Measurements from ENCODE around the gene METTL13. TPM values are rescaled to one million over a fixed set of nuclear protein-coding genes. Genes with fewer than 3 reads are reported as not detected.

Gene METTL13
- total and polyA plus RNA-seq, 2 of the 4 experiments (the other 2 are of a cell fraction): 25.1 to 26.3 TPM

DNA sequence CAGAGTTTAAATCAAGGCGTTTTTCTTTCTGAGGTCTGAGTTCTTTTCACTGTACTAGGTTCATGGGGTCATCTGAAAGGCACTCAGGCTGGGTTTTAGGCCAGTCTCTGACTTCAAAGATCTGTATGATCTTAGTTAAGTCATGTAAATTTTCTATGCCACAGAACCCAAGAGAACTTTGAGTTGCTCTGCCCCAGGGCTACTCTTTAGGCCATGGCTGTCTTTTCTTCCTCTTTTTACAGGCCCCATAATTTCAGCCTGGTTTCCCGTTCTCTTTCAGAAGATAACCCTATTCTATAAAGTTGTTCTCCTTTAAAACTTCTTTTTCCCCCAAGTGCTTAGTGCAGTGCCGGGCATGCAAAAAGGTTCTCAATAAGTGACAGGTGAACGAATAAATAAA is 26.1 kb downstream of the METTL13 start:
- POLR2A ChIA-PET (ENCODE audit: unreplicated experiment): no interaction called here
- no peak for DNase-seq
- H3K56ac ChIP-seq (ENCODE audit: extremely low read depth, insufficient read depth, low read length): no peak overlapping the region
- H3K14ac ChIP-seq (replicated peaks; ENCODE audit: low read depth, low read length): no peak overlapping the region
- in situ Hi-C loops (cut with MboI; ENCODE audit: low sequenced_read_pairs): loop anchor here (5.0 to 25.0 kb wide), 2 partner anchors 175 to 605 kb away; partner anchors contain the start of gene C1orf105
- no peaks in the 10 kb centered on the region; the same call in 1 of the 2 replicates for H3K9me1 ChIP-seq (ENCODE audit: insufficient read depth, low read length)
- H3K36me3 ChIP-seq (ENCODE audit: control insufficient read depth, insufficient read depth, low read length): no peaks in the 10 kb centered on the region
- no peak overlapping the region for H2AFZ ChIP-seq (replicated peaks; ENCODE audit: low read length, poor library complexity)
- no peak overlapping the region for H3K27ac ChIP-seq (ENCODE audit: insufficient read depth, low read length)
- CTCF ChIA-PET: no interaction called here
- no CpG with 5 or more reads among the region's 4 CpGs for WGBS, 2 experiments (ENCODE audit: extremely low coverage in 2 of 2, insufficient read length in 1 of 2)
- H2BK20ac ChIP-seq (ENCODE audit: low read depth, low read length): no peak overlapping the region
- no peak for ATAC-seq (ENCODE audit: low read depth)
- no peak overlapping the region for H3K4me3 ChIP-seq (ENCODE audit: insufficient read depth, low read depth, low read length)
- H3K9me3 ChIP-seq (ENCODE audit: control insufficient read depth, insufficient read depth, low read length): no peaks in the 10 kb centered on the region
- H3K79me1 ChIP-seq (ENCODE audit: low read depth in 1 of 2, low read length in 2 of 2): no peaks in the 10 kb centered on the region
- H2BK120ac ChIP-seq (ENCODE audit: low read depth, low read length): no peak overlapping the region
- H3K27me3 ChIP-seq (ENCODE audit: control insufficient read depth, insufficient read depth, low read length): no peaks in the 10 kb centered on the region; the same call in 1 of the 2 replicates
- dilution Hi-C loops (cut with HindIII; ENCODE audit: low sequenced_read_pairs, unreplicated experiment): no loop called here
- H4K91ac ChIP-seq (ENCODE audit: insufficient read depth, low read depth, low read length): no peak overlapping the region
- intact Hi-C loops (cut with micrococcal nuclease): no loop called here
- no peak overlapping the region for H3K9ac ChIP-seq (ENCODE audit: low read depth, low read length)
- H3K23ac ChIP-seq (ENCODE audit: low read depth, low read length): no peak overlapping the region
- no peak overlapping the region for H2BK5ac ChIP-seq (ENCODE audit: low read depth, low read length, poor library complexity, severe bottlenecking)
- H3K4me2 ChIP-seq (ENCODE audit: low read depth, low read length): no peak overlapping the region
- no peak overlapping the region for H3K4ac ChIP-seq (ENCODE audit: low read depth, low read length)
- H4K5ac ChIP-seq (ENCODE audit: low read depth, low read length): no peak overlapping the region
- H2AK9ac ChIP-seq (replicated peaks; ENCODE audit: low read depth, low read length, poor library complexity): no peak overlapping the region
- BruUV-seq (replicated peaks): no TSS peak
- H2BK15ac ChIP-seq (ENCODE audit: low read depth, low read length): no peak overlapping the region
- H2AK5ac ChIP-seq (ENCODE audit: low read depth, low read length): no peak overlapping the region
- no peak overlapping the region for H3K18ac ChIP-seq (ENCODE audit: low read depth, low read length)
- H4K8ac ChIP-seq (ENCODE audit: low read depth in 2 of 2, low read length in 2 of 2): no peak overlapping the region
- TF ChIP-seq CEBPB (IDR thresholded peaks at IDR 0.05; ENCODE audit: low read depth, low read length) (no peak), CHD1 (IDR thresholded peaks at IDR 0.05; ENCODE audit: low read depth, low read length) (no peak), MAFK (IDR thresholded peaks at IDR 0.05; ENCODE audit: low read depth, low read length) (no peak), SMC3 (IDR thresholded peaks at IDR 0.05; ENCODE audit: low read depth, low read length) (no peak), RFX5 (IDR thresholded peaks at IDR 0.05; ENCODE audit: low read depth, low read length) (no peak), FOS (IDR thresholded peaks at IDR 0.05; ENCODE audit: low read depth, low read length) (no peak), MXI1 (IDR thresholded peaks at IDR 0.05; ENCODE audit: borderline replicate concordance, low read depth, low read length) (no peak), RCOR1 (IDR thresholded peaks at IDR 0.05; ENCODE audit: insufficient replicate concordance, low read length) (no peak), MAZ (IDR thresholded peaks at IDR 0.05; ENCODE audit: borderline replicate concordance, low read depth, low read length) (no peak), POLR2A (IDR thresholded peaks at IDR 0.05; ENCODE audit: low read depth, low read length) (no peak), RAD21 (IDR thresholded peaks at IDR 0.05; ENCODE audit: low read length) (no peak), BHLHE40 (IDR thresholded peaks at IDR 0.05; ENCODE audit: low read depth, low read length) (no peak), NFE2L2 (IDR thresholded peaks at IDR 0.05; ENCODE audit: low read depth, low read length) (no peak)
- TF ChIP-seq, protein P1, sequence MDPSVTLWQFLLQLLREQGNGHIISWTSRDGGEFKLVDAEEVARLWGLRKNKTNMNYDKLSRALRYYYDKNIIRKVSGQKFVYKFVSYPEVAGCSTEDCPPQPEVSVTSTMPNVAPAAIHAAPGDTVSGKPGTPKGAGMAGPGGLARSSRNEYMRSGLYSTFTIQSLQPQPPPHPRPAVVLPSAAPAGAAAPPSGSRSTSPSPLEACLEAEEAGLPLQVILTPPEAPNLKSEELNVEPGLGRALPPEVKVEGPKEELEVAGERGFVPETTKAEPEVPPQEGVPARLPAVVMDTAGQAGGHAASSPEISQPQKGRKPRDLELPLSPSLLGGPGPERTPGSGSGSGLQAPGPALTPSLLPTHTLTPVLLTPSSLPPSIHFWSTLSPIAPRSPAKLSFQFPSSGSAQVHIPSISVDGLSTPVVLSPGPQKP (IDR thresholded peaks at IDR 0.05; ENCODE audit: borderline replicate concordance, low read depth, low read length): no peak
- TF ChIP-seq, protein P2, sequence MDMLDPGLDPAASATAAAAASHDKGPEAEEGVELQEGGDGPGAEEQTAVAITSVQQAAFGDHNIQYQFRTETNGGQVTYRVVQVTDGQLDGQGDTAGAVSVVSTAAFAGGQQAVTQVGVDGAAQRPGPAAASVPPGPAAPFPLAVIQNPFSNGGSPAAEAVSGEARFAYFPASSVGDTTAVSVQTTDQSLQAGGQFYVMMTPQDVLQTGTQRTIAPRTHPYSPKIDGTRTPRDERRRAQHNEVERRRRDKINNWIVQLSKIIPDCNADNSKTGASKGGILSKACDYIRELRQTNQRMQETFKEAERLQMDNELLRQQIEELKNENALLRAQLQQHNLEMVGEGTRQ (IDR thresholded peaks at IDR 0.05; ENCODE audit: low read depth, low read length): no peak
- TF ChIP-seq, protein P3, sequence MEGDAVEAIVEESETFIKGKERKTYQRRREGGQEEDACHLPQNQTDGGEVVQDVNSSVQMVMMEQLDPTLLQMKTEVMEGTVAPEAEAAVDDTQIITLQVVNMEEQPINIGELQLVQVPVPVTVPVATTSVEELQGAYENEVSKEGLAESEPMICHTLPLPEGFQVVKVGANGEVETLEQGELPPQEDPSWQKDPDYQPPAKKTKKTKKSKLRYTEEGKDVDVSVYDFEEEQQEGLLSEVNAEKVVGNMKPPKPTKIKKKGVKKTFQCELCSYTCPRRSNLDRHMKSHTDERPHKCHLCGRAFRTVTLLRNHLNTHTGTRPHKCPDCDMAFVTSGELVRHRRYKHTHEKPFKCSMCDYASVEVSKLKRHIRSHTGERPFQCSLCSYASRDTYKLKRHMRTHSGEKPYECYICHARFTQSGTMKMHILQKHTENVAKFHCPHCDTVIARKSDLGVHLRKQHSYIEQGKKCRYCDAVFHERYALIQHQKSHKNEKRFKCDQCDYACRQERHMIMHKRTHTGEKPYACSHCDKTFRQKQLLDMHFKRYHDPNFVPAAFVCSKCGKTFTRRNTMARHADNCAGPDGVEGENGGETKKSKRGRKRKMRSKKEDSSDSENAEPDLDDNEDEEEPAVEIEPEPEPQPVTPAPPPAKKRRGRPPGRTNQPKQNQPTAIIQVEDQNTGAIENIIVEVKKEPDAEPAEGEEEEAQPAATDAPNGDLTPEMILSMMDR (conservative IDR thresholded peaks at IDR 0.05; ENCODE audit: low read depth, low read length): no peak
- no peaks in the 10 kb centered on the region for H4K20me1 ChIP-seq (ENCODE audit: insufficient read depth, low read length)
- peaks cover 4% of the 10 kb centered on the region; the same call in 1 of the 2 replicates for H3K4me1 ChIP-seq (ENCODE audit: control insufficient read depth, insufficient read depth, low read length)
